ENCODE measurements around the gene SNX9. TPM values are rescaled to one million over a fixed set of nuclear protein-coding genes. Genes with fewer than 3 reads are reported as not detected.

Gene SNX9
- total and polyA plus RNA-seq, 12 donors = 18.8 to 39.7 (median 31.2) TPM

DNA sequence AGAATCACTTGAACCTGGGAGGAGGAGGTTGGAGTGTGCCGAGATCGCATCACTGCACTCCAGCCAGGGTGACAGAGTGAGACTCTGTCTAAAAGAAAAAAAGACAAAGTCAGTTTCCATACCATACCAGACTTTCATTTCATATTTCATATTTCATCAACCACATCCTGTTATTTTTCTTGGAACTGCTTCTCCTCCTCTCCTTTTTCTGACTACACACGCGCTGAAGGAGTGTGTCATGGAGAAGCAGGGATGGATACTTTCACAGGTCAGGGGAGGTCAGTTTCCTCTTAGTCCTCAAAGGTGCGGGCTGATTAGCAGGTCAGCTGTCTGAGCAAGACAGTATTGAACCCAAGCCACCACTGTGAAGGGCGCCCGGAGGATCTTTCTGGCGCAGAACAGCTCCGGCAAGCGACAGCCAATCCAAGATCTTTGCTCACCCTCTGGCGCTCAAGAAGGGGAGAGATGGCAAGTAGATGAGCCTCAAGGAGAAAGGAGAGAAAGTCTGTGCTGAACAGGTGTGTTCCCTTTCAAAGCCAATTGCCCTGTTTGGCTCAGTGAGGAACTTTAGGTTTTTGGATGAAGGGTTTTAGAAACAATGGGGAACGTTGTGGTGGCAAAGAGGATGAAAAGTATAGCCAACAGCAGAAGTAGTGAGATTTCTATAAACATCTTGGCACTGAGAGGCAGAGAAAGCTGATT, 139.7 kb downstream of the SNX9 start:
- Histone ChIP-seq H3K36me3 (no peaks in the 10 kb centered on the region), H3K4me3 (no peak overlapping the region), H3K27ac (peak overlapping the region in 3 of 10 donors; percentile 20 to 36 (median 22)), H3K4me1 (peaks cover 0 to 22% (median 4%) of the 10 kb centered on the region in 9 donors), H3K27me3 (no peaks in the 10 kb centered on the region), H3K9me3 (peaks cover 0 to 28% (median 22%) of the 10 kb centered on the region in 11 donors)
- intact Hi-C loops (cut with DNase I) = no loop called here
- peak in 2 of 8 donors; percentile 39 to 47 for ATAC-seq
- TF ChIP-seq, protein P1, sequence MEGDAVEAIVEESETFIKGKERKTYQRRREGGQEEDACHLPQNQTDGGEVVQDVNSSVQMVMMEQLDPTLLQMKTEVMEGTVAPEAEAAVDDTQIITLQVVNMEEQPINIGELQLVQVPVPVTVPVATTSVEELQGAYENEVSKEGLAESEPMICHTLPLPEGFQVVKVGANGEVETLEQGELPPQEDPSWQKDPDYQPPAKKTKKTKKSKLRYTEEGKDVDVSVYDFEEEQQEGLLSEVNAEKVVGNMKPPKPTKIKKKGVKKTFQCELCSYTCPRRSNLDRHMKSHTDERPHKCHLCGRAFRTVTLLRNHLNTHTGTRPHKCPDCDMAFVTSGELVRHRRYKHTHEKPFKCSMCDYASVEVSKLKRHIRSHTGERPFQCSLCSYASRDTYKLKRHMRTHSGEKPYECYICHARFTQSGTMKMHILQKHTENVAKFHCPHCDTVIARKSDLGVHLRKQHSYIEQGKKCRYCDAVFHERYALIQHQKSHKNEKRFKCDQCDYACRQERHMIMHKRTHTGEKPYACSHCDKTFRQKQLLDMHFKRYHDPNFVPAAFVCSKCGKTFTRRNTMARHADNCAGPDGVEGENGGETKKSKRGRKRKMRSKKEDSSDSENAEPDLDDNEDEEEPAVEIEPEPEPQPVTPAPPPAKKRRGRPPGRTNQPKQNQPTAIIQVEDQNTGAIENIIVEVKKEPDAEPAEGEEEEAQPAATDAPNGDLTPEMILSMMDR (IDR thresholded peaks at IDR 0.05) = no peak
- 78 to 83% methylated on average over 12 of the region's 12 CpGs for WGBS, 2 donors
- no peak for DNase-seq

DNA sequence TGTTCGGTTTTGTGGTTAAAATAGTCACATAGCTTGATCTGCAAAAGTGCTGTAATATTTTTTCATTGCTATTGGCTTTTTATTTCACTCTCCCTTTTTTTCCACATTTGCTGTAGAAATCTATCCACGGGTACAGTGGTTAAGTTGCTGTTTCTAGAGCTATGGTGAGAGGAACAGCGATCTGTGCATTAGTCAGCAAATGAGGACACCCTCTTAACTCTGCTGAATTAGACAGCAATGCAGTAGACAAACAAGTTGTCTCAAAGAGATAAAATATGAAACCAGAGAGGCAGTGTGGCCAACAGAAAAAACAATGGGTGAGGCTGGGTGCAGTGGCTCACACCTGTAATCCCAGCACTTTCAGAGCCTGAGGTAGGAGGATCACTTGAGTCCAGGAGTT, 141.1 kb downstream of the SNX9 start:
- H3K27ac ChIP-seq = no peak overlapping the region
- H3K36me3 ChIP-seq = no peaks in the 10 kb centered on the region
- ATAC-seq = no peak
- no peak overlapping the region for H3K4me3 ChIP-seq
- intact Hi-C loops (cut with DNase I) = no loop called here
- H3K4me1 ChIP-seq = peaks cover 0 to 22% (median 4%) of the 10 kb centered on the region in 9 donors
- WGBS, 2 donors = 53 to 85% methylated on average over 3 of the region's 3 CpGs
- TF ChIP-seq, protein P1 (IDR thresholded peaks at IDR 0.05) = no peak
- peaks cover 0 to 15% (median 8%) of the 10 kb centered on the region in 11 donors for H3K9me3 ChIP-seq
- DNase-seq = no peak
- no peaks in the 10 kb centered on the region for H3K27me3 ChIP-seq

DNA sequence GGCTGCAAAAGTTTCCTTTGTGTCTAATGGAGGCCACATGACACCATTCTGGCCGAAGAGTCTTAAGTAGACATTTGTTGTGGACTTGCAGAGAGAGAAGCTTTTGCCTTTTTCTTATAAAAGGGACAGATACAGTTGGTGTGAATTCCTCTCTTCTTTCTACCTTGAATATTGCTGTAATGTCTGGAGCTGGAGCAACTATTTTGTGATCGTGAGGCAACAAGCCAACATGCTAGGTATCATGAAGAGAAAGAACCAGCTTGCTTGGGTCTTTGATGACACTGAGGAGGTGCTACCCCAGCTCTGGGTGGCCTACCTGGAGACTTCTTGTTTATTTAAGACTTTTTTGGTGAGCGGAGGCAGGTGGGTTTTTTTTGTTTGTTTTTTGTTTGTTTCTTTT, 142.3 kb downstream of the SNX9 start:
- H3K4me1 ChIP-seq = peaks cover 0 to 22% (median 4%) of the 10 kb centered on the region in 9 donors
- TF ChIP-seq, protein P1 (IDR thresholded peaks at IDR 0.05) = no peak
- DNase-seq (no peak), ATAC-seq (no peak)
- peaks cover 0 to 2% (median 0%) of the 10 kb centered on the region in 11 donors for H3K9me3 ChIP-seq
- no peak overlapping the region for H3K4me3 ChIP-seq
- no peak overlapping the region for H3K27ac ChIP-seq
- intact Hi-C loops (cut with DNase I) = no loop called here
- no peaks in the 10 kb centered on the region for H3K36me3 ChIP-seq
- 96 to 100% methylated on average over 3 of the region's 3 CpGs for WGBS, 2 donors
- H3K27me3 ChIP-seq = no peaks in the 10 kb centered on the region

DNA sequence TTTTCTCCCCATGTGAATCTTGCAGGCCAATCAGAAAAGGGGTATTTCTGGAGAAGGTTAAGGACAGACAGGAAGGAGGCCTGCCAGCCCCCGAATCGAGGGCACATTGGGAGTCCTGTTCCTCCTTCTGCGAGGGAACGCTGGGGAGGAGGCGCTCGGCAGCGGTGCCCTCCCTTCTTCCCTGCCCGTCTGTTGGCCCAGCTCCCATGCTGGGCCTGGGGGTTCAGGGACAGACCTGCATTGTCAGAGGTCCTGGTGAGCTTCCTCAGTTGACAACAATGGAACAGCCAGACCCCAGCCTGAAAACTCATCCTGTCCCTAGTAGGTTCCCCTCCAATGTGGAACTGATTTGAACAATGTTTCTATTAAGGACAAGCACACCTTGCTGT, 143.5 kb downstream of the SNX9 start:
- TF ChIP-seq, protein P1 (IDR thresholded peaks at IDR 0.05) = no peak
- H3K4me3 ChIP-seq = no peak overlapping the region
- H3K36me3 ChIP-seq = no peaks in the 10 kb centered on the region
- 85 to 91% methylated on average over 8 of the region's 8 CpGs for WGBS, 2 donors
- ATAC-seq (no peak), DNase-seq (no peak)
- H3K4me1 ChIP-seq = peaks cover 0 to 22% (median 4%) of the 10 kb centered on the region in 9 donors
- intact Hi-C loops (cut with DNase I) = no loop called here
- H3K27me3 ChIP-seq = no peaks in the 10 kb centered on the region
- H3K27ac ChIP-seq = no peak overlapping the region
- H3K9me3 ChIP-seq = no peaks in the 10 kb centered on the region

Data from heart right ventricle (tissue), 16 donors.